SK-N-SH (cell line): Measurements from ENCODE around the gene GRIP2. TPM values are rescaled to one million over a fixed set of nuclear protein-coding genes. Genes with fewer than 3 reads are reported as not detected.

Experiments used
- CTCF ChIA-PET: fragments of 300-600, 350-600 bp; formaldehyde crosslinking; extraction: SDS; loops from one replicate; lab custom pipeline; 2021; lab: Yijun Ruan, JAX
- POLR2A ChIA-PET: fragments of 350-600 bp; sonication (Branson Sonifier 250); formaldehyde crosslinking; extraction: SDS; loops from one replicate; lab custom pipeline; 2020; ENCODE audit warnings: antibody characterized with exemption, inconsistent platforms; lab: Yijun Ruan, JAX
- DNase-seq: peaks from one replicate; pipeline ENCODE4 v3.0.0; 2012
- H2AFZ ChIP-seq: fragments of 200-600 bp; sonication (generic); 2 replicates; pipeline ENCODE4 v1.8.1; 2016; ENCODE audit warnings: antibody characterized with exemption, mild to moderate bottlenecking, low read depth
- H3F3A ChIP-seq: fragments of 200-600 bp; sonication (generic); replicated peaks from 2 replicates; pipeline ENCODE3; 2016; ENCODE audit warnings: antibody characterized with exemption, mild to moderate bottlenecking; ENCODE audit not compliant: insufficient read depth
- H3K27ac ChIP-seq, 2 experiments: fragments of 200-500 bp in 1 of 2; fragments of 200-600 bp in 1 of 2; sonication (Bioruptor generic) in 1 of 2; sonication (generic), shearing (Covaris generic) in 1 of 2; 2 replicates each; pipeline versions ENCODE4 v1.5.1 to v1.6.1; 2014 to 2016; ENCODE audit warnings: low read depth in 2 of 2, inconsistent platforms in 1 of 2, low read length in 1 of 2, mild to moderate bottlenecking in 1 of 2, mixed read lengths in 1 of 2
- H3K27me3 ChIP-seq: fragments of 200-600 bp; sonication (generic), shearing (Covaris generic); 2 replicates; pipeline ENCODE4 v1.6.1; 2016; ENCODE audit warnings: mixed run types; ENCODE audit not compliant: insufficient read depth
- H3K36me3 ChIP-seq, 2 experiments: fragments of 200-500 bp in 1 of 2; fragments of 200-600 bp in 1 of 2; sonication (Bioruptor generic) in 1 of 2; sonication (generic) in 1 of 2; replicated peaks in 1 of 2; 2 replicates each; pipeline versions ENCODE3 to v1.5.1; 2014 to 2016; ENCODE audit warnings: low read length in 1 of 2, mild to moderate bottlenecking in 1 of 2; ENCODE audit not compliant: insufficient read depth in 2 of 2, control insufficient read depth in 1 of 2
- H3K4me1 ChIP-seq, 2 experiments: fragments of 200-500 bp in 1 of 2; fragments of 200-600 bp in 1 of 2; sonication (Bioruptor generic) in 1 of 2; sonication (generic), shearing (Covaris generic) in 1 of 2; 2 replicates each; pipeline versions ENCODE4 v1.5.1 to v1.6.1; 2014 to 2016; ENCODE audit warnings: low read depth in 1 of 2, low read length in 1 of 2, mixed run types in 1 of 2; ENCODE audit not compliant: insufficient read depth in 2 of 2, control insufficient read depth in 1 of 2
- H3K4me2 ChIP-seq: fragments of 200-600 bp; sonication (generic), shearing (Covaris generic); 2 replicates; pipeline ENCODE4 v1.6.1; 2017; ENCODE audit warnings: mixed run types
- H3K4me3 ChIP-seq, 2 experiments: fragments of 200-500 bp in 1 of 2; fragments of 200-600 bp in 1 of 2; sonication (Bioruptor generic) in 1 of 2; sonication (generic), shearing (Covaris generic) in 1 of 2; 2 replicates each; pipeline versions ENCODE4 v1.5.1 to v1.8.1; 2014 to 2016; ENCODE audit warnings: low read depth in 2 of 2, inconsistent platforms in 1 of 2, low read length in 1 of 2, mild to moderate bottlenecking in 1 of 2, mixed read lengths in 1 of 2, moderate library complexity in 1 of 2
- H3K79me2 ChIP-seq: fragments of 200-600 bp; sonication (generic); 2 replicates; pipeline ENCODE4 v1.8.1; 2017; ENCODE audit warnings: mild to moderate bottlenecking; ENCODE audit not compliant: insufficient read depth
- H3K9ac ChIP-seq: fragments of 200-600 bp; sonication (generic); 2 replicates; pipeline ENCODE4 v1.6.1; 2017; ENCODE audit warnings: mixed run types
- H3K9me2 ChIP-seq: fragments of 200-600 bp; sonication (generic); 2 replicates; pipeline ENCODE4 v1.6.1; 2017; ENCODE audit warnings: mixed run types
- H3K9me3 ChIP-seq: fragments of 200-600 bp; sonication (generic); 2 replicates; pipeline ENCODE4 v1.6.1; 2017; ENCODE audit warnings: mixed run types, mild to moderate bottlenecking, moderate library complexity
- H4K20me1 ChIP-seq: fragments of 200-600 bp; sonication (generic); 2 replicates; pipeline ENCODE4 v1.6.1; 2017; ENCODE audit warnings: mild to moderate bottlenecking, mixed run types; ENCODE audit not compliant: insufficient read depth
- CHD2 ChIP-seq: fragments of 150-350 bp; IDR thresholded peaks from 2 replicates; pipeline ENCODE4 v1.6.1; 2018; ENCODE audit warnings: low read length; ENCODE audit not compliant: partially characterized antibody
- CTCF ChIP-seq: fragments of 200-600 bp; sonication (generic); IDR thresholded peaks from 2 replicates; pipeline ENCODE4 v1.6.1; 2017; ENCODE audit warnings: antibody characterized with exemption, mild to moderate bottlenecking, moderate library complexity
- EZH2phosphoT487 ChIP-seq: fragments of 200-600 bp; sonication (generic); IDR thresholded peaks from 2 replicates; pipeline ENCODE4 v1.6.1; 2017; ENCODE audit warnings: low read depth, mixed run types, mild to moderate bottlenecking, antibody characterized with exemption, moderate library complexity, borderline replicate concordance
- FOXM1 ChIP-seq: IDR thresholded peaks from 2 replicates; pipeline ENCODE4 v1.4.0; 2012; ENCODE audit warnings: low read depth, mild to moderate bottlenecking
- GABPA ChIP-seq: IDR thresholded peaks from 2 replicates; pipeline ENCODE4 v1.4.0; 2012; ENCODE audit warnings: low read depth, mild to moderate bottlenecking
- GATA2 ChIP-seq: sonication (generic); formaldehyde crosslinking; IDR thresholded peaks from 2 replicates; pipeline ENCODE4 v1.5.0; 2020; ENCODE audit warnings: mild to moderate bottlenecking, missing genetic modification reagents
- IRF3 ChIP-seq: fragments of 150-350 bp; IDR thresholded peaks from 2 replicates; pipeline ENCODE4 v1.6.1; 2016; ENCODE audit warnings: mild to moderate bottlenecking, low read depth, low read length
- MAX ChIP-seq: IDR thresholded peaks from 2 replicates; pipeline ENCODE4 v1.4.0; 2012; ENCODE audit warnings: low read depth
- MEF2A ChIP-seq: IDR thresholded peaks from 2 replicates; pipeline ENCODE4 v1.4.0; 2012; ENCODE audit warnings: low read depth, borderline replicate concordance
- MXI1 ChIP-seq: IDR thresholded peaks from 2 replicates; pipeline ENCODE4 v1.6.1; 2012; ENCODE audit warnings: mild to moderate bottlenecking, low read depth, low read length, improper control_type of control experiment
- NRF1 ChIP-seq: IDR thresholded peaks from 2 replicates; pipeline ENCODE4 v1.6.1; 2012; ENCODE audit warnings: low read depth, mild to moderate bottlenecking, low read length
- POLR2AphosphoS5 ChIP-seq: IDR thresholded peaks from 2 replicates; pipeline ENCODE4 v1.6.1; 2012; ENCODE audit warnings: low read depth, low read length
- RCOR1 ChIP-seq: fragments of 150-350 bp; IDR thresholded peaks from 2 replicates; pipeline ENCODE4 v1.6.1; 2017; ENCODE audit warnings: antibody characterized with exemption, low read length
- REST ChIP-seq: IDR thresholded peaks from 2 replicates; pipeline ENCODE4 v1.6.1; 2012; ENCODE audit warnings: mild to moderate bottlenecking, low read depth, low read length, moderate library complexity
- TEAD4 ChIP-seq: IDR thresholded peaks from 2 replicates; pipeline ENCODE4 v1.4.0; 2012; ENCODE audit warnings: mild to moderate bottlenecking, borderline replicate concordance; ENCODE audit not compliant: insufficient read depth
- USF1 ChIP-seq: IDR thresholded peaks from 2 replicates; pipeline ENCODE4 v1.4.0; 2012; ENCODE audit warnings: low read depth, borderline replicate concordance
- WGBS: methylation state at CpG from one replicate; pipeline ENCODE4 v1.1.6; 2017; ENCODE audit warnings: low lambda C conversion rate; 5-methylcytosine and 5-hydroxymethylcytosine counted together
- polyA plus RNA-seq, 3 experiments: library from polyadenylated mRNA; depleted of rRNA; stranded (reverse); fragments of >200 nt; gene quantifications; 2 replicates each; pipeline ENCODE4 v1.2.3, GENCODE V29; 2012

The GRIP2 gene
- polyA plus RNA-seq, 1 of the 3 experiments (the other 2 are of a cell fraction): 0.15 TPM

GRCh38 chr3:14454639-14455310 is 85.4 kb downstream of the GRIP2 start:
- Histone ChIP-seq H3F3A (peaks cover 27% of the 10 kb centered on the region), H3K9me2 (no peaks in the 10 kb centered on the region), H3K9ac (no peak overlapping the region), H3K36me3 (peaks cover 10 to 24% of the 10 kb centered on the region in 2 experiments), H3K4me2 (no peak overlapping the region), H3K9me3 (no peaks in the 10 kb centered on the region), H3K4me1 (peaks cover 17 to 24% of the 10 kb centered on the region in 2 experiments), H3K27me3 (no peaks in the 10 kb centered on the region), H3K79me2 (no peaks in the 10 kb centered on the region), H4K20me1 (no peaks in the 10 kb centered on the region; the same call in 1 of the 2 replicates), H3K27ac (no peak overlapping the region), H3K4me3 (no peak overlapping the region), H2AFZ (no peak overlapping the region)
- 90% methylated on average over 7 of the region's 8 CpGs for WGBS
- TF ChIP-seq FOXM1: no peak
- no peak for TF ChIP-seq GABPA
- TF ChIP-seq MAX: no peak
- TF ChIP-seq MEF2A: no peak
- no peak for TF ChIP-seq GATA2
- no peak for TF ChIP-seq MXI1
- TF ChIP-seq IRF3: no peak
- TF ChIP-seq RCOR1: no peak
- TF ChIP-seq USF1: no peak
- no peak for TF ChIP-seq TEAD4
- TF ChIP-seq CHD2: no peak
- TF ChIP-seq NRF1: no peak
- no peak for TF ChIP-seq POLR2AphosphoS5
- ChIA-PET CTCF (interaction anchor here (1.1 to 8.0 kb wide), 4 partner anchors 13 to 251 kb away, joined by 3 to 51 read pairs (median 25); no protein-coding TSS in a partner anchor), POLR2A (no interaction called here)
- DNase-seq: no peak

- CTCF ChIA-PET: interaction anchor here (3.8 to 8.0 kb wide), 3 partner anchors 13 to 250 kb away, joined by 16 to 51 read pairs (median 34); no protein-coding TSS in a partner anchor
- no peak for DNase-seq
- no peak overlapping the region for H3K4me3 ChIP-seq
- TF ChIP-seq REST: no peak
- TF ChIP-seq RCOR1: no peak
- no peak for TF ChIP-seq CTCF
- TF ChIP-seq MAX: no peak
- TF ChIP-seq EZH2phosphoT487: no peak
- no peak for TF ChIP-seq FOXM1
Measured at GRCh38 chr3:14453876-14454638, 86.1 kb downstream of the GRIP2 start.

More at GRCh38 chr3:14453876-14454638, 86.1 kb downstream of the GRIP2 start:
- Histone ChIP-seq H3K9ac (no peak overlapping the region), H3K9me3 (no peaks in the 10 kb centered on the region), H3K79me2 (no peaks in the 10 kb centered on the region), H4K20me1 (no peaks in the 10 kb centered on the region; the same call in 1 of the 2 replicates), H3K9me2 (no peaks in the 10 kb centered on the region), H2AFZ (no peak overlapping the region), H3K4me2 (no peak overlapping the region), H3K27ac (peak overlapping the region; percentile 16 to 97; a peak in 3 of 4 replicates), H3K36me3 (peaks cover 12 to 24% of the 10 kb centered on the region in 2 experiments), H3F3A (peaks cover 27% of the 10 kb centered on the region), H3K27me3 (no peaks in the 10 kb centered on the region), H3K4me1 (peaks cover 17 to 24% of the 10 kb centered on the region in 2 experiments)
- POLR2A ChIA-PET: no interaction called here
- WGBS: 85% methylated on average over 14 of the region's 23 CpGs
